H1 (cell line): ENCODE results near the gene CASQ2. TPM values are rescaled to one million over a fixed set of nuclear protein-coding genes. Genes with fewer than 3 reads are reported as not detected.

Source experiments
- CTCF ChIA-PET: fragments of 300-600 bp; sonication (Branson Sonifier 250); formaldehyde crosslinking; loops from one replicate; lab custom pipeline; 2021; ENCODE audit not compliant: partially characterized antibody; lab: Charles Lee
- POLR2A ChIA-PET: fragments of 300-600 bp; sonication (Branson Sonifier 250); formaldehyde crosslinking; loops from one replicate; lab custom pipeline; 2021; ENCODE audit warnings: inconsistent platforms; ENCODE audit not compliant: partially characterized antibody; lab: Charles Lee
- DNase-seq, 2 experiments: peaks; one replicate each; pipeline versions ENCODE4 v3.0.0 to v3.0.0-alpha.2; 2010 to 2022; ENCODE audit warnings: low spot score in 2 of 2, low read depth in 1 of 2, mixed read lengths in 1 of 2
- FAIRE-seq: peaks from 2 replicates; lab custom pipeline; 2011; peaks lifted over from hg19 to GRCh38; lab: Jason Lieb, UNC
- H2AFZ ChIP-seq: 2 replicates; pipeline ENCODE4 v1.8.1; 2012; ENCODE audit warnings: low read length, inconsistent platforms
- H2AK5ac ChIP-seq: 2 replicates; pipeline ENCODE4 v1.6.1; 2013; ENCODE audit warnings: low read depth, low read length
- H2BK120ac ChIP-seq: replicated peaks from 2 replicates; pipeline ENCODE3; 2013; ENCODE audit warnings: low read depth, low read length, inconsistent platforms
- H2BK12ac ChIP-seq: 2 replicates; pipeline ENCODE4 v1.6.1; 2013; ENCODE audit warnings: low read depth, low read length
- H2BK15ac ChIP-seq: 2 replicates; pipeline ENCODE4 v1.6.1; 2013; ENCODE audit warnings: low read length
- H2BK20ac ChIP-seq: 2 replicates; pipeline ENCODE4 v1.6.1; 2013; ENCODE audit warnings: low read length
- H2BK5ac ChIP-seq: 2 replicates; pipeline ENCODE4 v1.6.1; 2013; ENCODE audit warnings: low read depth, low read length
- H3K14ac ChIP-seq: 2 replicates; pipeline ENCODE4 v1.6.1; 2013; ENCODE audit warnings: inconsistent platforms; ENCODE audit not compliant: insufficient read length
- H3K18ac ChIP-seq: 2 replicates; pipeline ENCODE4 v1.6.1; 2013; ENCODE audit warnings: low read length; ENCODE audit errors: extremely low read depth
- H3K23ac ChIP-seq: 2 replicates; pipeline ENCODE4 v1.6.1; 2013; ENCODE audit warnings: inconsistent platforms; ENCODE audit not compliant: insufficient read length
- H3K23me2 ChIP-seq: 2 replicates; pipeline ENCODE4 v1.6.1; 2013; ENCODE audit warnings: low read depth, low read length
- H3K27ac ChIP-seq: 2 replicates; pipeline ENCODE4 v1.6.1; 2011; ENCODE audit warnings: low read depth, low read length, inconsistent platforms
- H3K27me3 ChIP-seq, 4 experiments: replicated peaks in 1 of 4; 1 replicate in 1 of 4; 2 replicates in 3 of 4; pipeline versions ENCODE4 v1.6.1 to v1.8.1; 2011 to 2013; ENCODE audit warnings: low read length in 3 of 4, mild to moderate bottlenecking in 3 of 4, inconsistent platforms in 2 of 4, mixed read lengths in 2 of 4, moderate library complexity in 1 of 4; ENCODE audit not compliant: control insufficient read depth in 3 of 4, insufficient read depth in 3 of 4; ENCODE audit errors: extremely low read depth in 1 of 4
- H3K36me3 ChIP-seq, 4 experiments: 2 replicates each; pipeline versions ENCODE4 v1.6.1 to v1.8.1; 2011 to 2013; ENCODE audit warnings: mild to moderate bottlenecking in 4 of 4, low read length in 3 of 4, moderate library complexity in 2 of 4, control low read depth in 1 of 4, inconsistent platforms in 1 of 4; ENCODE audit not compliant: insufficient read depth in 4 of 4, control insufficient read depth in 2 of 4
- H3K4ac ChIP-seq: replicated peaks from 2 replicates; pipeline ENCODE3; 2013; ENCODE audit warnings: low read length, low read depth, mixed read lengths, inconsistent platforms; ENCODE audit not compliant: insufficient read length
- H3K4me1 ChIP-seq, 4 experiments: replicated peaks in 1 of 4; 1 replicate in 1 of 4; 2 replicates in 3 of 4; pipeline versions ENCODE4 v1.6.1 to v1.8.1; 2011 to 2013; ENCODE audit warnings: low read length in 3 of 4, inconsistent platforms in 2 of 4, mixed read lengths in 1 of 4; ENCODE audit not compliant: insufficient read depth in 4 of 4, control insufficient read depth in 3 of 4
- H3K4me2 ChIP-seq, 2 experiments: 2 replicates each; pipeline versions ENCODE4 v1.6.1 to v1.8.1; 2011 to 2013; ENCODE audit warnings: low read depth in 2 of 2, low read length in 2 of 2, control low read depth in 1 of 2, inconsistent platforms in 1 of 2, mild to moderate bottlenecking in 1 of 2; ENCODE audit not compliant: insufficient read depth in 1 of 2
- H3K4me3 ChIP-seq, 4 experiments: fragments of 200-600, 300-600 bp in 1 of 4; sonication (generic), shearing (Covaris generic), sonication (Bioruptor Twin) in 1 of 4; 2 replicates each; pipeline versions ENCODE4 v1.5.1 to v1.8.1; 2011 to 2016; ENCODE audit warnings: low read length in 4 of 4, low read depth in 3 of 4, control low read depth in 2 of 4, inconsistent platforms in 2 of 4, mild to moderate bottlenecking in 2 of 4, mixed read lengths in 1 of 4, moderate library complexity in 1 of 4; ENCODE audit not compliant: insufficient read depth in 2 of 4; ENCODE audit errors: extremely low read depth in 1 of 4
- H3K56ac ChIP-seq: replicated peaks from 2 replicates; pipeline ENCODE3; 2013; ENCODE audit warnings: low read depth, mild to moderate bottlenecking, mixed read lengths, low read length, inconsistent platforms; ENCODE audit not compliant: insufficient read length
- H3K79me1 ChIP-seq: 2 replicates; pipeline ENCODE4 v1.6.1; 2013; ENCODE audit warnings: low read depth, low read length, control low read depth
- H3K79me2 ChIP-seq, 2 experiments: 2 replicates each; pipeline versions ENCODE4 v1.6.1 to v1.8.1; 2012 to 2013; ENCODE audit warnings: low read length in 2 of 2, mild to moderate bottlenecking in 2 of 2, inconsistent platforms in 1 of 2; ENCODE audit not compliant: insufficient read depth in 2 of 2, control insufficient read depth in 1 of 2
- H3K9ac ChIP-seq, 4 experiments: replicated peaks in 1 of 4; 1 replicate in 1 of 4; 2 replicates in 3 of 4; pipeline versions ENCODE4 v1.6.1 to v1.8.1; 2011 to 2013; ENCODE audit warnings: low read depth in 3 of 4, low read length in 3 of 4, control low read depth in 2 of 4, mild to moderate bottlenecking in 2 of 4, moderate library complexity in 2 of 4, inconsistent platforms in 1 of 4; ENCODE audit errors: extremely low read depth in 1 of 4
- H3K9me3 ChIP-seq, 2 experiments: 2 replicates each; pipeline versions ENCODE4 v1.6.1 to v1.8.1; 2012 to 2013; ENCODE audit warnings: mild to moderate bottlenecking in 2 of 2, moderate library complexity in 2 of 2, control low read depth in 1 of 2, inconsistent platforms in 1 of 2, low read depth in 1 of 2, low read length in 1 of 2, mixed read lengths in 1 of 2; ENCODE audit not compliant: insufficient read depth in 2 of 2
- H4K20me1 ChIP-seq, 2 experiments: replicated peaks in 1 of 2; 2 replicates each; pipeline versions ENCODE3 to v1.8.1; 2011 to 2013; ENCODE audit warnings: inconsistent platforms in 2 of 2, low read length in 2 of 2, mild to moderate bottlenecking in 1 of 2; ENCODE audit not compliant: insufficient read depth in 2 of 2, control insufficient read depth in 1 of 2
- H4K5ac ChIP-seq: 2 replicates; pipeline ENCODE4 v1.6.1; 2013; ENCODE audit warnings: low read length, low read depth, mixed read lengths, inconsistent platforms; ENCODE audit not compliant: insufficient read length
- H4K8ac ChIP-seq: 2 replicates; pipeline ENCODE4 v1.8.0; 2013; ENCODE audit warnings: mild to moderate bottlenecking, moderate library complexity, low read length, inconsistent platforms; ENCODE audit not compliant: insufficient read depth; ENCODE audit errors: extremely low read depth
- H4K91ac ChIP-seq: replicated peaks from 2 replicates; pipeline ENCODE3; 2013; ENCODE audit warnings: low read length, mixed read lengths, inconsistent platforms; ENCODE audit not compliant: insufficient read length
- CEBPB ChIP-seq: IDR thresholded peaks from 2 replicates; pipeline ENCODE4 v1.6.1; 2012; ENCODE audit warnings: low read depth, low read length
- EGR1 ChIP-seq: IDR thresholded peaks from 2 replicates; pipeline ENCODE4 v1.6.1; 2011; ENCODE audit warnings: low read depth, low read length, borderline replicate concordance
- MAFK ChIP-seq: IDR thresholded peaks from 2 replicates; pipeline ENCODE4 v1.6.1; 2012; ENCODE audit warnings: low read depth, mild to moderate bottlenecking, improper control_type of control experiment, low read length
- SAP30 ChIP-seq: fragments of 300-600 bp; sonication (generic); IDR thresholded peaks from 2 replicates; pipeline ENCODE4 v1.7.1; 2012; ENCODE audit warnings: low read length, moderate library complexity, mild to moderate bottlenecking, inconsistent platforms; ENCODE audit not compliant: insufficient read depth, insufficient replicate concordance
- SP2 ChIP-seq: IDR thresholded peaks from 2 replicates; pipeline ENCODE4 v1.6.1; 2012; ENCODE audit warnings: mild to moderate bottlenecking, low read length, inconsistent platforms
- WGBS, 2 experiments: shearing (Covaris generic) in 1 of 2; methylation state at CpG; one replicate each; pipeline versions ENCODE4 v1.1.6 to v1.1.7; 2013 to 2015; ENCODE audit warnings: low lambda C conversion rate in 2 of 2, mixed read lengths in 2 of 2, inconsistent platforms in 1 of 2, low coverage in 1 of 2, missing lambda C conversion rate in 1 of 2; ENCODE audit not compliant: insufficient replicate concordance in 2 of 2, insufficient coverage in 1 of 2, insufficient read length in 1 of 2; ENCODE audit errors: extremely low coverage in 1 of 2, missing lambda C conversion rate in 1 of 2; 5-methylcytosine and 5-hydroxymethylcytosine counted together
- polyA plus RNA-seq, 7 experiments: library from polyadenylated mRNA; depleted of rRNA in 3 of 7; stranded (reverse) in 5 of 7; unstranded in 2 of 7; fragments of >200 nt in 5 of 7; fragments of 200-250 nt in 2 of 7; gene quantifications; 1 replicate in 5 of 7; 2 replicates in 1 of 7; 4 replicates in 1 of 7; pipeline versions ENCODE4 v1.2.1 to v1.2.3, GENCODE V29; 2011 to 2013; ENCODE audit warnings: missing spikeins in 2 of 7, mixed read lengths in 2 of 7
- total RNA-seq: library from RNA; stranded (reverse); fragmentation: NEBNext Ultra II Directional; extraction: Animal tissue kit (Norgen Biotek cat#: 25700); gene quantifications from 2 replicates; pipeline ENCODE4 v1.2.1, GENCODE V29; 2021

Gene CASQ2
- total and polyA plus RNA-seq, 2 of the 8 experiments (the other 6 are each of a cell fraction or from before 2014, with no cell fraction given) = not detected

DNA sequence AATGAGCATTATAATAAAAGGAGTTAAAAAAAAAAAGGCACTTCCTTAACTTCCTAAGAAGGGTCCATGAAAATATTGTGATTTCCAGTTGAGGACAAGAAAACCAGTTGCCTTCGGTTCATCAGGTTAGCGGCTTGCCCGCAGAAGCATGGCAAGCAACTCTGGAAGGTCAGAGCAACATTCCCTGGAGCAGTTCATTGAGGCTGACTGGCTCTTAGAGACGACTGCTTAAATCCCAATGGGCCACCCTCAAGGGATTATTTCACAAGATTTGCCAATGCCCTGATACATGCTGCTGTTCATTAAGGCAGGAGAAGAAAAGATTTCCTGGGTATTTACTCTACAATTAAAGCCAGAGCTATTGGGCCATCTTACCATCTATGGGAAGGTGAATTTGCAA, 29.0 kb upstream of the CASQ2 start:
- Histone ChIP-seq H4K91ac (no peak overlapping the region), H3K23ac (no peak overlapping the region), H2BK15ac (no peak overlapping the region), H4K8ac (no peak overlapping the region), H3K56ac (no peak overlapping the region), H3K23me2 (no peaks in the 10 kb centered on the region), H4K20me1 (no peaks in the 10 kb centered on the region), H2BK20ac (no peak overlapping the region), H3K14ac (no peak overlapping the region), H3K79me1 (no peaks in the 10 kb centered on the region), H4K5ac (no peak overlapping the region), H2BK12ac (no peak overlapping the region), H3K9ac (no peak overlapping the region), H3K79me2 (no peaks in the 10 kb centered on the region), H3K9me3 (no peaks in the 10 kb centered on the region), H3K4me3 (no peak overlapping the region), H2AK5ac (no peak overlapping the region), H3K4me2 (no peak overlapping the region), H2BK5ac (no peak overlapping the region), H3K27me3 (no peaks in the 10 kb centered on the region), H2AFZ (no peak overlapping the region), H2BK120ac (no peak overlapping the region), H3K4me1 (peaks cover 0 to 6% (median 3%) of the 10 kb centered on the region in 4 experiments; a peak in 2 of 7 replicates), H3K27ac (0 out of 2 replicates have a peak overlapping the region, but pooled peaks have one; percentile 1), H3K4ac (no peak overlapping the region), H3K18ac (no peak overlapping the region), H3K36me3 (no peaks in the 10 kb centered on the region)
- FAIRE-seq (no peak), DNase-seq (no peak)
- WGBS, 2 experiments = 95% methylated on average over 4 of the region's 4 CpGs; no CpG with 5 or more reads in 1 of the 2 experiments
- TF ChIP-seq EGR1 (no peak), SAP30 (no peak), CEBPB (no peak), MAFK (no peak), SP2 (no peak)
- ChIA-PET CTCF (interaction anchor here (0.9 to 1.4 kb wide), 2 partner anchors 8 to 184 kb away, joined by 3 to 4 read pairs; no protein-coding TSS in a partner anchor), POLR2A (no interaction called here)
